ENCODE measurements around the gene TTF1. TPM values are rescaled to one million over a fixed set of nuclear protein-coding genes. Genes with fewer than 3 reads are reported as not detected.

The TTF1 gene
- total RNA-seq, 1 donor from 2014 or later, result 28.6 TPM

- no peak for TF ChIP-seq EZH2 (IDR thresholded peaks at IDR 0.05)
- no peak for TF ChIP-seq EZH2phosphoT487 (IDR thresholded peaks at IDR 0.05)
- no peak for TF ChIP-seq CTCF (IDR thresholded peaks at IDR 0.05)
- Histone ChIP-seq H3K27me3 (peaks cover 78% of the 10 kb centered on the region), H3K9me3 (ENCODE audit: low read depth) (no peaks in the 10 kb centered on the region), H3K9ac (no peak overlapping the region), H3K36me3 (no peaks in the 10 kb centered on the region), H2AFZ (replicated peaks) (no peak overlapping the region), H3K79me2 (ENCODE audit: low read depth) (peaks cover 10% of the 10 kb centered on the region), H3K4me1 (peaks cover 22% of the 10 kb centered on the region), H3K4me3 (peak overlapping the region; percentile 61), H3F3A (ENCODE audit: low read depth) (peaks cover 30% of the 10 kb centered on the region), H3K4me2 (peak overlapping the region; percentile 87), H3K27ac (no peak overlapping the region), H4K20me1 (ENCODE audit: low read depth) (peaks cover 5% of the 10 kb centered on the region)
- Mint-ChIP-seq H3K9me3 (no peaks in the 10 kb centered on the region), H3K36me3 (no peaks in the 10 kb centered on the region), H3K27me3 (ENCODE audit: insufficient read depth, low read depth) (peaks cover 17% of the 10 kb centered on the region), H3K27ac (no peak overlapping the region), H3K4me3 (peak overlapping the region; percentile 82), H3K4me1 (peaks cover 62% of the 10 kb centered on the region)
- peak; percentile 23 for DNase-seq (ENCODE audit: low spot score)
These were observed 4.0 kb upstream of the TTF1 start for GRCh38 chr9:132410642-132411041.

- H3K79me2 ChIP-seq (ENCODE audit: low read depth), result peaks cover 17% of the 10 kb centered on the region
- Mint-ChIP-seq H3K36me3 (no peaks in the 10 kb centered on the region), H3K9me3 (no peaks in the 10 kb centered on the region), H3K27me3 (ENCODE audit: insufficient read depth, low read depth) (peaks cover 15% of the 10 kb centered on the region), H3K4me1 (peaks cover 59% of the 10 kb centered on the region), H3K4me3 (peak within 1 kb of the TSS; percentile 82), H3K27ac (peak within 1 kb of the TSS; percentile 53)
- H4K20me1 ChIP-seq (ENCODE audit: low read depth), result peaks cover 5% of the 10 kb centered on the region
- peak within 1 kb of the TSS; percentile 61 for H3K4me3 ChIP-seq
- TF ChIP-seq EZH2 (IDR thresholded peaks at IDR 0.05), result peak; percentile 34
- TF ChIP-seq EZH2phosphoT487 (IDR thresholded peaks at IDR 0.05), result peak; percentile 68
- TF ChIP-seq CTCF (IDR thresholded peaks at IDR 0.05), result no peak
- peak; percentile 86 for DNase-seq (ENCODE audit: low spot score)
- no peak within 1 kb of the TSS for H3K27ac ChIP-seq
- H3K4me1 ChIP-seq, result peaks cover 20% of the 10 kb centered on the region
- peak within 1 kb of the TSS; percentile 79 for H3K9ac ChIP-seq
- H3K4me2 ChIP-seq, result peak within 1 kb of the TSS; percentile 87
- H3K27me3 ChIP-seq, result peaks cover 72% of the 10 kb centered on the region
- no peaks in the 10 kb centered on the region for H3K9me3 ChIP-seq (ENCODE audit: low read depth)
- peaks cover 24% of the 10 kb centered on the region for H3F3A ChIP-seq (ENCODE audit: low read depth)
- H3K36me3 ChIP-seq, result no peaks in the 10 kb centered on the region
- peak within 1 kb of the TSS; percentile 93 for H2AFZ ChIP-seq (replicated peaks)
These were observed 3.3 kb upstream of the TTF1 start, which contains the start of gene CFAP77 for GRCh38 chr9:132409828-132410528. CFAP77 (plus strand) TSS chr9:132410211; CDS start chr9:132410272, 61 bp downstream.

- Histone ChIP-seq H3K27me3 (peaks cover 57% of the 10 kb centered on the region), H3K79me2 (ENCODE audit: low read depth) (peaks cover 31% of the 10 kb centered on the region), H3K9me3 (ENCODE audit: low read depth) (no peaks in the 10 kb centered on the region), H3K4me1 (peaks cover 11% of the 10 kb centered on the region), H3K4me3 (no peak overlapping the region), H4K20me1 (ENCODE audit: low read depth) (peaks cover 5% of the 10 kb centered on the region), H3K9ac (no peak overlapping the region), H3K4me2 (no peak overlapping the region), H3K27ac (no peak overlapping the region), H2AFZ (replicated peaks) (no peak overlapping the region), H3K36me3 (no peaks in the 10 kb centered on the region), H3F3A (ENCODE audit: low read depth) (peaks cover 19% of the 10 kb centered on the region)
- TF ChIP-seq CTCF (IDR thresholded peaks at IDR 0.05) (no peak), EZH2 (IDR thresholded peaks at IDR 0.05) (no peak), EZH2phosphoT487 (IDR thresholded peaks at IDR 0.05) (no peak)
- no peaks in the 10 kb centered on the region for H3K9me3 Mint-ChIP-seq
- peaks cover 15% of the 10 kb centered on the region for H3K27me3 Mint-ChIP-seq (ENCODE audit: insufficient read depth, low read depth)
- H3K4me1 Mint-ChIP-seq, result peaks cover 52% of the 10 kb centered on the region
- H3K27ac Mint-ChIP-seq, result peak overlapping the region; percentile 3
- H3K36me3 Mint-ChIP-seq, result no peaks in the 10 kb centered on the region
- no peak for DNase-seq (ENCODE audit: low spot score)
- H3K4me3 Mint-ChIP-seq, result peak overlapping the region; percentile 33
These were observed 1.9 kb upstream of the TTF1 start for GRCh38 chr9:132408521-132408920.

All from neural progenitor cell (in vitro differentiated cells).